ENCODE data around the gene KCTD3.

Gene KCTD3

DNA sequence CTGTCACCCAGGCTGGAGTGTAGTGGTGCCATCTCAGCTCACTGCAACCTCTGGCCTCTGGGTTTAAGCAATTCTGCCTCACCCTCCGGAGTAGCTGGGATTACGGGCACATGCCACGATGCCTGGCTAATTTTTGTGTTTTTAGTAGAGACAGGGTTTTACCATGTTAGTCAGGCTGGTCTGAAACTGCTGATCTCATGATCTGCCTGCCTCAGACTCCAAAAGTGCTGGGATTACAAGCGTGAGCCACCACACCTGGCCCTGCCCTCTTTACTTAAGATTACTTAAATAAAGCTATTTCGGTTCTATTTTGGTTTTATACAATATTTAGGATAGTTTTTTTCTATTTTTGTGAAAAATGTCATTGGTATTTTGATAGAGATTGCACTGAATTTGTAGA is 15.3 kb upstream of the KCTD3 start:
- H3K9me3 ChIP-seq (ENCODE audit: insufficient read depth, low read depth, low read length), result peaks cover 2% of the 10 kb centered on the region; the same call in 1 of the 2 replicates
- no peak overlapping the region for H3K9ac ChIP-seq (ENCODE audit: low read depth, low read length, poor library complexity, severe bottlenecking)
- H3K9me2 ChIP-seq (replicated peaks; ENCODE audit: low read depth, low read length), result no peaks in the 10 kb centered on the region
- TF ChIP-seq, protein P1, sequence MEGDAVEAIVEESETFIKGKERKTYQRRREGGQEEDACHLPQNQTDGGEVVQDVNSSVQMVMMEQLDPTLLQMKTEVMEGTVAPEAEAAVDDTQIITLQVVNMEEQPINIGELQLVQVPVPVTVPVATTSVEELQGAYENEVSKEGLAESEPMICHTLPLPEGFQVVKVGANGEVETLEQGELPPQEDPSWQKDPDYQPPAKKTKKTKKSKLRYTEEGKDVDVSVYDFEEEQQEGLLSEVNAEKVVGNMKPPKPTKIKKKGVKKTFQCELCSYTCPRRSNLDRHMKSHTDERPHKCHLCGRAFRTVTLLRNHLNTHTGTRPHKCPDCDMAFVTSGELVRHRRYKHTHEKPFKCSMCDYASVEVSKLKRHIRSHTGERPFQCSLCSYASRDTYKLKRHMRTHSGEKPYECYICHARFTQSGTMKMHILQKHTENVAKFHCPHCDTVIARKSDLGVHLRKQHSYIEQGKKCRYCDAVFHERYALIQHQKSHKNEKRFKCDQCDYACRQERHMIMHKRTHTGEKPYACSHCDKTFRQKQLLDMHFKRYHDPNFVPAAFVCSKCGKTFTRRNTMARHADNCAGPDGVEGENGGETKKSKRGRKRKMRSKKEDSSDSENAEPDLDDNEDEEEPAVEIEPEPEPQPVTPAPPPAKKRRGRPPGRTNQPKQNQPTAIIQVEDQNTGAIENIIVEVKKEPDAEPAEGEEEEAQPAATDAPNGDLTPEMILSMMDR (conservative IDR thresholded peaks at IDR 0.05; ENCODE audit: low read length), result no peak
- TF ChIP-seq EZH2phosphoT487 (IDR thresholded peaks at IDR 0.05; ENCODE audit: borderline replicate concordance), result no peak
- no peaks in the 10 kb centered on the region for H3K27me3 ChIP-seq (ENCODE audit: insufficient read depth, low read length, poor library complexity, severe bottlenecking)
- H2AFZ ChIP-seq (ENCODE audit: low read length), result no peak overlapping the region
- H3F3A ChIP-seq (ENCODE audit: low read depth), result no peaks in the 10 kb centered on the region
- H3K4me1 ChIP-seq (ENCODE audit: insufficient read depth, low read length, poor library complexity, severe bottlenecking), result no peaks in the 10 kb centered on the region
- no peaks in the 10 kb centered on the region for H3K36me3 ChIP-seq (ENCODE audit: insufficient read depth, low read length)
- no peak overlapping the region for H3K4me3 ChIP-seq (ENCODE audit: low read length, poor library complexity, severe bottlenecking)
- no peaks in the 10 kb centered on the region for H4K20me1 ChIP-seq (ENCODE audit: insufficient read depth, low read length, poor library complexity, severe bottlenecking)
- H3K4me2 ChIP-seq (ENCODE audit: low read depth, low read length, poor library complexity, severe bottlenecking), result no peak overlapping the region
- H3K79me2 ChIP-seq (ENCODE audit: insufficient read depth, low read length), result no peaks in the 10 kb centered on the region

DNA sequence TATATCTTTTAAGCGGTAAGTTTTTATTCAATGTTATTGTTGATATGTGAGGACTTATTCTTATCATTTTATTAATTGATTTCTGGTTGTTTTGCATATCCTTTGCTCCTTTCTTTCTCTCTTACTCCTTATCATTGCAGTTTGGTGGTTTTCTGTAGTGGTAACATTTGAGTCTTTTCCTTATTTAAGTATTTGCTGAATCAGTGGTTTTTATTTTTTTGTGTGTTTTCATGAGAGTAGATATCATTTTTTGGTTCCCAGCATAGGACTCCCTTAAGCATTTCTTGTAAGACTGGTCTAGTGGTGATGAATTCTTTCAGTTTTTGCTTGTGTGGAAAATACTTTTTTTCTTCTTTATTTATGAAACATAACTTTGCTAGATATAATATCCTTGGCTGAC is 12.2 kb upstream of the KCTD3 start:
- Histone ChIP-seq H3F3A (ENCODE audit: low read depth) (no peaks in the 10 kb centered on the region), H3K4me1 (ENCODE audit: insufficient read depth, low read length, poor library complexity, severe bottlenecking) (no peaks in the 10 kb centered on the region), H2AFZ (ENCODE audit: low read length) (no peak overlapping the region), H3K4me2 (ENCODE audit: low read depth, low read length, poor library complexity, severe bottlenecking) (no peak overlapping the region), H3K79me2 (ENCODE audit: insufficient read depth, low read length) (no peaks in the 10 kb centered on the region), H3K9me2 (replicated peaks; ENCODE audit: low read depth, low read length) (no peaks in the 10 kb centered on the region), H3K4me3 (ENCODE audit: low read length, poor library complexity, severe bottlenecking) (no peak overlapping the region), H4K20me1 (ENCODE audit: insufficient read depth, low read length, poor library complexity, severe bottlenecking) (no peaks in the 10 kb centered on the region), H3K36me3 (ENCODE audit: insufficient read depth, low read length) (no peaks in the 10 kb centered on the region), H3K9me3 (ENCODE audit: insufficient read depth, low read depth, low read length) (peaks cover 3% of the 10 kb centered on the region; the same call in 1 of the 2 replicates), H3K27me3 (ENCODE audit: insufficient read depth, low read length, poor library complexity, severe bottlenecking) (no peaks in the 10 kb centered on the region), H3K9ac (ENCODE audit: low read depth, low read length, poor library complexity, severe bottlenecking) (no peak overlapping the region)
- TF ChIP-seq, protein P1 (conservative IDR thresholded peaks at IDR 0.05; ENCODE audit: low read length), result no peak
- no peak for TF ChIP-seq EZH2phosphoT487 (IDR thresholded peaks at IDR 0.05; ENCODE audit: borderline replicate concordance)

DNA sequence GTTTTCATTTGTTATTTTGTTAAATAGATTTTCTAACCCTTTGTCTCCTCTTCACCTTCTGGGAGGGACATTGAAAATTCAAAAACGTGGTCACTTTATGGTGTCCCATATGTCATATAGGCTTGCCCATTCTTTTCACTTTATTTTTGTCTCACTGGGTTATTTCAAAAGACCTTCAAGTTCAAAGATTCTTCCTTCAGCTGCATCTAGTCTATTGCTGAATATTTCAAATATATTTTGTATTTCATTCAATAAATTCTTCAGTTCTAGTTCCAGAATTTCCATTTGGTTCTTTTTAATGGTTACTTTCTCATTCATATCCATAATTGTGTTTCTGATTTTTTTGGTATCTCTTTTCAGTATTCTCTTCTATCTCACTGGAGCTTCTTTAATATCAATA is 11.6 kb upstream of the KCTD3 start:
- no peak for TF ChIP-seq EZH2phosphoT487 (IDR thresholded peaks at IDR 0.05; ENCODE audit: borderline replicate concordance)
- TF ChIP-seq, protein P1 (conservative IDR thresholded peaks at IDR 0.05; ENCODE audit: low read length), result no peak
- H3K9ac ChIP-seq (ENCODE audit: low read depth, low read length, poor library complexity, severe bottlenecking), result no peak overlapping the region
- no peak overlapping the region for H2AFZ ChIP-seq (ENCODE audit: low read length)
- no peak overlapping the region for H3K4me3 ChIP-seq (ENCODE audit: low read length, poor library complexity, severe bottlenecking)
- H3K9me2 ChIP-seq (replicated peaks; ENCODE audit: low read depth, low read length), result no peaks in the 10 kb centered on the region
- H3K36me3 ChIP-seq (ENCODE audit: insufficient read depth, low read length), result no peaks in the 10 kb centered on the region
- H3K79me2 ChIP-seq (ENCODE audit: insufficient read depth, low read length), result no peaks in the 10 kb centered on the region
- H3K4me1 ChIP-seq (ENCODE audit: insufficient read depth, low read length, poor library complexity, severe bottlenecking), result no peaks in the 10 kb centered on the region
- H3K4me2 ChIP-seq (ENCODE audit: low read depth, low read length, poor library complexity, severe bottlenecking), result no peak overlapping the region
- peaks cover 3% of the 10 kb centered on the region; the same call in 1 of the 2 replicates for H3K9me3 ChIP-seq (ENCODE audit: insufficient read depth, low read depth, low read length)
- H3F3A ChIP-seq (ENCODE audit: low read depth), result no peaks in the 10 kb centered on the region
- H4K20me1 ChIP-seq (ENCODE audit: insufficient read depth, low read length, poor library complexity, severe bottlenecking), result no peaks in the 10 kb centered on the region
- no peaks in the 10 kb centered on the region for H3K27me3 ChIP-seq (ENCODE audit: insufficient read depth, low read length, poor library complexity, severe bottlenecking)

Measured in Loucy (cell line).